ENCODE measurements around the gene TCP11L2.

The TCP11L2 gene

DNA sequence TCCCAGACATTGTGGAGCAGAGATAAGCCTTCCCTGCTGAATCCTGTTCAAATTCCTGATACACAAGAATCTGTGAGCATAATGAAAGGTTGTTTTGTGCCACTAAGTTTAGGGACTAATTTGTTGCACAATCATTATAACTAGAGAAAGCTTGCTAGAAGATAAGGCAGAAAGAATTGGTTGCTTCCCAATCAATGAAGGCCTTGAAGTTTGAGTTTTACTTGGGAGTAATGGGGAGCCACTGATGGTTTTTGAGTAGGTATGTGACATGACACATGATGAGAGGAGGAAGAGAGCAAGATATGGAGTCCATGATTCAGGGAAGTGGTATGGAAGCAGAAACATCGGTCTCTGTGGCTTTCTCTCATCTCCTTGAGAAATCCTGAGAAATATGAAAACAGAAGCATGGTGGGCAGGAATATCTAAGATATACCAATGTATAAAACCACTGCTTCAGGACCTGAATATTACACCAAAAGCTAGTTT lies 13.3 kb upstream of the TCP11L2 start:
- H3K4me2 ChIP-seq (ENCODE audit: low read length), result no peak overlapping the region
- peaks cover 7% of the 10 kb centered on the region for H3K4me1 ChIP-seq (ENCODE audit: control insufficient read depth, low read length)
- H3K36me3 ChIP-seq (ENCODE audit: control insufficient read depth, low read length), result no peaks in the 10 kb centered on the region
- no peaks in the 10 kb centered on the region for H3K79me2 ChIP-seq (ENCODE audit: control insufficient read depth, low read length)
- H3F3A ChIP-seq (ENCODE audit: control insufficient read depth, insufficient read depth), result no peaks in the 10 kb centered on the region
- H3K27ac ChIP-seq (ENCODE audit: low read depth, low read length), result no peak overlapping the region
- H3K9me3 ChIP-seq (ENCODE audit: control insufficient read depth, insufficient read depth, low read length), result no peaks in the 10 kb centered on the region
- no peaks in the 10 kb centered on the region for H4K20me1 ChIP-seq (ENCODE audit: control insufficient read depth, insufficient read depth, low read depth, low read length)
- no peak overlapping the region for H3K4me3 ChIP-seq (ENCODE audit: low read length)
- H3K9me2 ChIP-seq (replicated peaks; ENCODE audit: control insufficient read depth, low read length), result no peaks in the 10 kb centered on the region
- TF ChIP-seq, protein P1, sequence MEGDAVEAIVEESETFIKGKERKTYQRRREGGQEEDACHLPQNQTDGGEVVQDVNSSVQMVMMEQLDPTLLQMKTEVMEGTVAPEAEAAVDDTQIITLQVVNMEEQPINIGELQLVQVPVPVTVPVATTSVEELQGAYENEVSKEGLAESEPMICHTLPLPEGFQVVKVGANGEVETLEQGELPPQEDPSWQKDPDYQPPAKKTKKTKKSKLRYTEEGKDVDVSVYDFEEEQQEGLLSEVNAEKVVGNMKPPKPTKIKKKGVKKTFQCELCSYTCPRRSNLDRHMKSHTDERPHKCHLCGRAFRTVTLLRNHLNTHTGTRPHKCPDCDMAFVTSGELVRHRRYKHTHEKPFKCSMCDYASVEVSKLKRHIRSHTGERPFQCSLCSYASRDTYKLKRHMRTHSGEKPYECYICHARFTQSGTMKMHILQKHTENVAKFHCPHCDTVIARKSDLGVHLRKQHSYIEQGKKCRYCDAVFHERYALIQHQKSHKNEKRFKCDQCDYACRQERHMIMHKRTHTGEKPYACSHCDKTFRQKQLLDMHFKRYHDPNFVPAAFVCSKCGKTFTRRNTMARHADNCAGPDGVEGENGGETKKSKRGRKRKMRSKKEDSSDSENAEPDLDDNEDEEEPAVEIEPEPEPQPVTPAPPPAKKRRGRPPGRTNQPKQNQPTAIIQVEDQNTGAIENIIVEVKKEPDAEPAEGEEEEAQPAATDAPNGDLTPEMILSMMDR (IDR thresholded peaks at IDR 0.05; ENCODE audit: low read depth, low read length, poor library complexity, severe bottlenecking), result no peak
- TF ChIP-seq EZH2phosphoT487 (IDR thresholded peaks at IDR 0.05; ENCODE audit: borderline replicate concordance, low read length), result no peak
- peaks cover 9% of the 10 kb centered on the region for H3K27me3 ChIP-seq (ENCODE audit: control insufficient read depth, low read length)

DNA sequence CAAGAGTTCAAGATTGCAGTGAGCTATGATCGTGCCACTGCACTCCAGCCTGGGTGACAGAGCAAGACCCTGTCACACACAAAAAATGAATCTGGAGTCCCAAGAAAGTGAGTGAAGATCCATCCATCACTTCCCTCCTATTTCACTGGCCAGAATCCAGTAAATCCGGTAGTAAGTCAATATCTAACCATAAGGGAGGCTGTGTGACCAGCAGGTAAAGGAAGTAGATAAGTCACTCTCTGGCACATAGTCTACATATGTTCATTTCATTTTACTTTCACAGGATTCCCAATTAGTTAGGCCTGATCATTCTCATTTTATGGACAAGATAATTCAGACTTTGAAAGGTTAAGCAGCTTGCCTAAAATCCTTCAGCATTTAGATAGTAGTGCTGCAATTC lies 11.9 kb upstream of the TCP11L2 start:
- no peak overlapping the region for H3K4me2 ChIP-seq (ENCODE audit: low read length)
- no peaks in the 10 kb centered on the region for H3F3A ChIP-seq (ENCODE audit: control insufficient read depth, insufficient read depth)
- H3K27ac ChIP-seq (ENCODE audit: low read depth, low read length), result no peak overlapping the region
- no peak overlapping the region for H3K4me3 ChIP-seq (ENCODE audit: low read length)
- H3K27me3 ChIP-seq (ENCODE audit: control insufficient read depth, low read length), result no peaks in the 10 kb centered on the region; the same call in 1 of the 2 replicates
- no peaks in the 10 kb centered on the region for H3K9me3 ChIP-seq (ENCODE audit: control insufficient read depth, insufficient read depth, low read length)
- peaks cover 6% of the 10 kb centered on the region for H3K4me1 ChIP-seq (ENCODE audit: control insufficient read depth, low read length)
- no peaks in the 10 kb centered on the region for H3K9me2 ChIP-seq (replicated peaks; ENCODE audit: control insufficient read depth, low read length)
- H3K79me2 ChIP-seq (ENCODE audit: control insufficient read depth, low read length), result no peaks in the 10 kb centered on the region
- no peaks in the 10 kb centered on the region for H4K20me1 ChIP-seq (ENCODE audit: control insufficient read depth, insufficient read depth, low read depth, low read length)
- TF ChIP-seq, protein P1 (IDR thresholded peaks at IDR 0.05; ENCODE audit: low read depth, low read length, poor library complexity, severe bottlenecking), result no peak
- TF ChIP-seq EZH2phosphoT487 (IDR thresholded peaks at IDR 0.05; ENCODE audit: borderline replicate concordance, low read length), result no peak
- no peaks in the 10 kb centered on the region for H3K36me3 ChIP-seq (ENCODE audit: control insufficient read depth, low read length)

DNA sequence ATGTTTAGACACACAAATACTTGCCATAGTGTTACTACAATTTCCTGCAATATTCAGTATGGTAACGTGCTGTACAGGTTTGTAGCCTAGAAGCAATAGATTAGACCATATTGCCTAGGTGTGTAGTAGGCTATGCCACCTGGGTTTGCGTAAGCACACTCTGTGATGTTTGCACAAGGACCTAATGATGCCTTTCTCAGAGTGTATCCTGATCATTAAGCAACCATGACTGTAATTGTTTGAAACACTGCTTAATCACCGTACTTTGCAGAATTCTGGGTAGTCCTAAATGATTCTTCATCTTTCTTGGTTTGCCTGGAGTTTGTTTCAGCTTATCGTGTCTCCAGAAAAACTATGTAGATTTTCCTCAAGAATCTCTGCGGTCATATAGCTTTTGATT lies 11.2 kb upstream of the TCP11L2 start:
- Histone ChIP-seq H3K27ac (ENCODE audit: low read depth, low read length) (no peak overlapping the region), H3K9me3 (ENCODE audit: control insufficient read depth, insufficient read depth, low read length) (no peaks in the 10 kb centered on the region), H3K27me3 (ENCODE audit: control insufficient read depth, low read length) (no peaks in the 10 kb centered on the region), H3K4me3 (ENCODE audit: low read length) (no peak overlapping the region), H3K36me3 (ENCODE audit: control insufficient read depth, low read length) (no peaks in the 10 kb centered on the region), H3K9me2 (replicated peaks; ENCODE audit: control insufficient read depth, low read length) (no peaks in the 10 kb centered on the region), H3K4me1 (ENCODE audit: control insufficient read depth, low read length) (no peaks in the 10 kb centered on the region), H4K20me1 (ENCODE audit: control insufficient read depth, insufficient read depth, low read depth, low read length) (no peaks in the 10 kb centered on the region), H3K4me2 (ENCODE audit: low read length) (no peak overlapping the region), H3K79me2 (ENCODE audit: control insufficient read depth, low read length) (no peaks in the 10 kb centered on the region), H3F3A (ENCODE audit: control insufficient read depth, insufficient read depth) (no peaks in the 10 kb centered on the region)
- TF ChIP-seq, protein P1 (IDR thresholded peaks at IDR 0.05; ENCODE audit: low read depth, low read length, poor library complexity, severe bottlenecking), result no peak
- TF ChIP-seq EZH2phosphoT487 (IDR thresholded peaks at IDR 0.05; ENCODE audit: borderline replicate concordance, low read length), result no peak

Data from DOHH2 (cell line).